ENCODE measurements around the gene LRP1B. TPM values are rescaled to one million over a fixed set of nuclear protein-coding genes. Genes with fewer than 3 reads are reported as not detected.

The LRP1B gene
- polyA plus RNA-seq, 3 donors: 0.25 to 3.1 (median 2.2) TPM

- WGBS, 3 donors: 81 to 88% (median 82%) methylated on average over 2 of the region's 2 CpGs
- no peak overlapping the region for H3K27ac ChIP-seq (ENCODE audit: low read depth, low read length)
These were observed 604.1 kb downstream of the LRP1B start for GRCh38 chr2:141526760-141527159.

GRCh38 chr2:141524777-141525176 is 606.0 kb downstream of the LRP1B start:
- no peak overlapping the region for H3K27ac ChIP-seq (ENCODE audit: low read depth, low read length)
- 59 to 62% (median 62%) methylated on average over 3 of the region's 3 CpGs for WGBS, 3 donors

GRCh38 chr2:141523199-141523598 is 607.6 kb downstream of the LRP1B start:
- no peak overlapping the region for H3K27ac ChIP-seq (ENCODE audit: low read depth, low read length)

GRCh38 chr2:141522702-141523101 is 608.1 kb downstream of the LRP1B start:
- no peak overlapping the region for H3K27ac ChIP-seq (ENCODE audit: low read depth, low read length)
- WGBS, 3 donors: 24 to 37% (median 33%) methylated on average over 1 of the region's 1 CpG

GRCh38 chr2:141522048-141522447 is 608.8 kb downstream of the LRP1B start:
- 70 to 84% (median 79%) methylated on average over 3 of the region's 3 CpGs for WGBS, 3 donors

GRCh38 chr2:141519906-141520305 is 610.9 kb downstream of the LRP1B start:
- 84 to 90% (median 86%) methylated on average over 2 of the region's 2 CpGs for WGBS, 3 donors
- H3K27ac ChIP-seq (ENCODE audit: low read depth, low read length): no peak overlapping the region

More at GRCh38 chr2:141522048-141522447, 608.8 kb downstream of the LRP1B start:
- H3K27ac ChIP-seq (ENCODE audit: low read depth, low read length): no peak overlapping the region

GRCh38 chr2:141517852-141518421 is 612.9 kb downstream of the LRP1B start:
- H3K27ac ChIP-seq (ENCODE audit: low read depth, low read length): no peak overlapping the region
- WGBS, 3 donors: 72 to 82% (median 79%) methylated on average over 2 of the region's 2 CpGs

- WGBS, 3 donors: 61 to 69% (median 68%) methylated on average over 5 of the region's 5 CpGs
- no peak overlapping the region for H3K27ac ChIP-seq (ENCODE audit: low read depth, low read length)
These were observed 613.5 kb downstream of the LRP1B start for GRCh38 chr2:141517180-141517851.

- no peak overlapping the region for H3K27ac ChIP-seq (ENCODE audit: low read depth, low read length)
These were observed 614.9 kb downstream of the LRP1B start for GRCh38 chr2:141515931-141516330.

- 41 to 46% (median 45%) methylated on average over 2 of the region's 2 CpGs for WGBS, 3 donors
These were observed 617.0 kb downstream of the LRP1B start for GRCh38 chr2:141513853-141514252.

GRCh38 chr2:141508806-141509595 is 621.8 kb downstream of the LRP1B start:
- no peak overlapping the region for H3K27ac ChIP-seq (ENCODE audit: low read depth, low read length)
- WGBS, 3 donors: 58 to 69% (median 62%) methylated on average over 4 to 5 of the region's 5 CpGs

More at GRCh38 chr2:141513853-141514252, 617.0 kb downstream of the LRP1B start:
- no peak overlapping the region for H3K27ac ChIP-seq (ENCODE audit: low read depth, low read length)

GRCh38 chr2:141508086-141508752 is 622.6 kb downstream of the LRP1B start:
- no peak overlapping the region for H3K27ac ChIP-seq (ENCODE audit: low read depth, low read length)

- 53 to 69% (median 56%) methylated on average over 2 of the region's 2 CpGs for WGBS, 3 donors
These were observed 624.7 kb downstream of the LRP1B start for GRCh38 chr2:141506135-141506534.

GRCh38 chr2:141501752-141502151 is 629.1 kb downstream of the LRP1B start:
- no peak overlapping the region for H3K27ac ChIP-seq (ENCODE audit: low read depth, low read length)
- WGBS, 3 donors: 75 to 86% (median 84%) methylated on average over 1 of the region's 1 CpG

More at GRCh38 chr2:141506135-141506534, 624.7 kb downstream of the LRP1B start:
- H3K27ac ChIP-seq (ENCODE audit: low read depth, low read length): no peak overlapping the region

GRCh38 chr2:141499123-141499522 is 631.7 kb downstream of the LRP1B start:
- 59 to 93% (median 73%) methylated on average over 6 of the region's 6 CpGs for WGBS, 3 donors

GRCh38 chr2:141498561-141498960 is 632.3 kb downstream of the LRP1B start:
- WGBS, 3 donors: 84 to 93% (median 93%) methylated on average over 1 of the region's 1 CpG
- H3K27ac ChIP-seq (ENCODE audit: low read depth, low read length): no peak overlapping the region

More at GRCh38 chr2:141499123-141499522, 631.7 kb downstream of the LRP1B start:
- H3K27ac ChIP-seq (ENCODE audit: low read depth, low read length): no peak overlapping the region

- 33 to 61% (median 43%) methylated on average over 4 of the region's 4 CpGs for WGBS, 3 donors
- no peak overlapping the region for H3K27ac ChIP-seq (ENCODE audit: low read depth, low read length)
These were observed 633.5 kb downstream of the LRP1B start for GRCh38 chr2:141497272-141497671.

GRCh38 chr2:141496810-141497209 is 634.0 kb downstream of the LRP1B start:
- 66 to 79% (median 78%) methylated on average over 2 of the region's 2 CpGs for WGBS, 3 donors
- no peak overlapping the region for H3K27ac ChIP-seq (ENCODE audit: low read depth, low read length)

- H3K27ac ChIP-seq (ENCODE audit: low read depth, low read length): no peak overlapping the region
- WGBS, 3 donors: 39 to 89% (median 82%) methylated on average over 1 of the region's 1 CpG
These were observed 636.9 kb downstream of the LRP1B start for GRCh38 chr2:141493936-141494335.
